Activated CD8-positive, alpha-beta T cell treated with anti-CD3 and anti-CD28 coated beads, Interleukin-2, amount 10 ng/mL, durations not matched to agents 7 days and 5 days (primary cell): ENCODE results near the gene KIF22. TPM values are rescaled to one million over a fixed set of nuclear protein-coding genes. Genes with fewer than 3 reads are reported as not detected.
A peak's percentile ranks its signal among the peaks of the same experiment; 100 is the strongest.

Experiments used
- ATAC-seq: fragments of 150-1000 bp; cut with Tn5 transposase; one replicate; pipeline ENCODE4 v1.10.0; 2021; ENCODE audit warnings: moderate library complexity
- CTCF ChIA-PET: fragments of 350-600 bp; sonication (Branson Sonifier 250); formaldehyde crosslinking; loops from one replicate; lab custom pipeline; 2021; ENCODE audit warnings: antibody characterized with exemption; lab: Charles Lee
- POLR2A ChIA-PET: fragments of 350-600 bp; sonication (Branson Sonifier 250); formaldehyde crosslinking; loops from one replicate; lab custom pipeline; 2021; ENCODE audit warnings: antibody characterized with exemption; lab: Charles Lee
- DNase-seq: peaks from one replicate; pipeline ENCODE4 v3.0.0-alpha.2; 2020
- H3K27ac Mint-ChIP-seq: one replicate; pipeline ENCODE4 v1.8.0; 2021; ENCODE audit warnings: mild to moderate bottlenecking, mixed read lengths
- H3K27me3 Mint-ChIP-seq: one replicate; pipeline ENCODE4 v1.8.0; 2021; ENCODE audit warnings: low read depth, mixed read lengths
- H3K36me3 Mint-ChIP-seq: one replicate; pipeline ENCODE4 v1.8.0; 2021; ENCODE audit warnings: low read depth, mixed read lengths
- H3K4me1 Mint-ChIP-seq: one replicate; pipeline ENCODE4 v1.8.0; 2021; ENCODE audit warnings: low read depth, mixed read lengths
- H3K4me3 Mint-ChIP-seq: one replicate; pipeline ENCODE4 v1.8.0; 2021; ENCODE audit warnings: mild to moderate bottlenecking, mixed read lengths
- H3K9me3 Mint-ChIP-seq: one replicate; pipeline ENCODE4 v1.8.0; 2022; ENCODE audit warnings: mixed read lengths; ENCODE audit not compliant: insufficient read depth
- total RNA-seq, 2 experiments: library from RNA; stranded (reverse); gene quantifications; one replicate each; pipeline ENCODE4 v1.2.3, GENCODE V29; 2021

KIF22 gene
- total RNA-seq, 2 experiments from 2014 or later: 229 to 233 TPM

DNA sequence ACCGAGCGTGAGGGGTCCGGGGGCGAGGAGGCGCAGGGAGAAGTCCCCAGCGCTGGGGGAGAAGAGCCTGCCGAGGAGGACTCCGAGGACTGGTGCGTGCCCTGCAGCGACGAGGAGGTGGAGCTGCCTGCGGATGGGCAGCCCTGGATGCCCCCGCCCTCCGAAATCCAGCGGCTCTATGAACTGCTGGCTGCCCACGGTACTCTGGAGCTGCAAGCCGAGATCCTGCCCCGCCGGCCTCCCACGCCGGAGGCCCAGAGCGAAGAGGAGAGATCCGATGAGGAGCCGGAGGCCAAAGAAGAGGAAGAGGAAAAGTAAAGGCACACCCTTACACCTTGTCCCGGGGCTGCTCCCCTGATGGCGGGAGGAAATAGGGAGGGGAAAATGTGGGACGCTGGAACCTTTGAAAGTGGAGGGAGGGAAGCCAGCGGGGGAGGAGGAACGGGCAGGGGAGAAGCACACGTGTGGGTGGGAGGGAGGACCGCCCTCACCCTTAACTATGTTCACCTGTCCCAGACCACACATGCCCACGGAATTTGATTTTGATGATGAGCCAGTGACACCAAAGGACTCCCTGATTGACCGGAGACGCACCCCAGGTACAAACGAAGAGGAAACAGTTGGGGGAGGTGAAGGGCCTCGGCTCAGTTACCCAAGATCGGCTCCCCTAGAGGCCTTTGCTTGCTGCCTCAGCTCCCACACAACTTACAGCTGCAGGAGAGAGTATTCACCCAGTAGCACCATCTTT lies 26.3 kb downstream of the KIF22 start:
- Mint-ChIP-seq H3K4me3 (peak overlapping the region; percentile 98), H3K9me3 (no peaks in the 10 kb centered on the region), H3K36me3 (peaks cover 41% of the 10 kb centered on the region), H3K27me3 (peaks cover 5% of the 10 kb centered on the region), H3K4me1 (peaks cover 69% of the 10 kb centered on the region), H3K27ac (peak overlapping the region; percentile 92)
- ChIA-PET POLR2A (interaction anchor here (0.7 to 2.3 kb wide), 9 partner anchors 9 to 368 kb away, joined by 3 to 24 read pairs (median 9); partner anchors contain the start of genes KCTD13, KIF22 and MAZ), CTCF (interaction anchor here (0.6 to 8.0 kb wide), 25 partner anchors 9 to 238 kb away, joined by 3 to 106 read pairs (median 5); partner anchors contain the start of genes KCTD13, KIF22 and MAZ)
- ATAC-seq (peak; percentile 46), DNase-seq (peak; percentile 84)

DNA sequence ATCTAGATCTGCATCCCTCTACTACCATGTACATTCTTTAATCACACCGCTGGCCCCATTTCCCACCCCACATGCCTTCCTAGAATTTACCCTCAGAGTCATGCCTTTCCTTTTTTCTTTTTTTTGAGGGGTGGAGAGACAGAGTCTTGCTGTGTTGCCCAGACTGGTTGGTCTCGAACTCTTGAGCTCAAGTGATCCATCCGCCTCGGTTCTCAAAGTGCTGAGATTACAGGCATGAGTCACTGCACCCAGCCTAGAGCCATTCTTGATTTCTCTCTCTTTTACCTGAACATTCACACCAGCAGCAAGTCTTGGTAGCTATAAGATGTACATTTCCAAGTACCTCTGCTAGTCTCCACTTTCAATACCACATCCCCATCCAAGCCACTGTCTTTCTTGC lies 27.5 kb downstream of the KIF22 start:
- Mint-ChIP-seq H3K36me3 (peaks cover 47% of the 10 kb centered on the region), H3K4me1 (peaks cover 71% of the 10 kb centered on the region), H3K27me3 (no peaks in the 10 kb centered on the region), H3K4me3 (peak overlapping the region; percentile 98), H3K9me3 (no peaks in the 10 kb centered on the region), H3K27ac (peak overlapping the region; percentile 83)
- DNase-seq: no peak
- ATAC-seq: no peak
- POLR2A ChIA-PET: interaction anchor here (1.3 to 4.1 kb wide), 4 partner anchors 9 to 109 kb away, joined by 4 to 29 read pairs (median 7); no protein-coding TSS in a partner anchor
- CTCF ChIA-PET: interaction anchor here (1.0 to 8.0 kb wide), 8 partner anchors 9 to 180 kb away, joined by 3 to 106 read pairs (median 46); partner anchors contain the start of genes KIF22 and MAZ

DNA sequence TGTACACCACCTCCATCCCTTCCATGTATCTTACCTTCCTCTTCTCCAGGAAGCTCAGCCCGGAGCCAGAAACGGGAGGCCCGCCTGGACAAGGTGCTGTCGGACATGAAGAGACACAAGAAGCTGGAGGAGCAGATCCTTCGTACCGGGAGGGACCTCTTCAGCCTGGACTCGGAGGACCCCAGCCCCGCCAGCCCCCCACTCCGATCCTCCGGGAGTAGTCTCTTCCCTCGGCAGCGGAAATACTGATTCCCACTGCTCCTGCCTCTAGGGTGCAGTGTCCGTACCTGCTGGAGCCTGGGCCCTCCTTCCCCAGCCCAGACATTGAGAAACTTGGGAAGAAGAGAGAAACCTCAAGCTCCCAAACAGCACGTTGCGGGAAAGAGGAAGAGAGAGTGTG lies 29.0 kb downstream of the KIF22 start:
- Mint-ChIP-seq H3K36me3 (peaks cover 47% of the 10 kb centered on the region), H3K27me3 (no peaks in the 10 kb centered on the region), H3K27ac (peak overlapping the region; percentile 89), H3K4me3 (peak overlapping the region; percentile 97), H3K9me3 (no peaks in the 10 kb centered on the region), H3K4me1 (peaks cover 70% of the 10 kb centered on the region)
- ATAC-seq: no peak
- no peak for DNase-seq
- ChIA-PET POLR2A (interaction anchor here (0.8 to 4.1 kb wide), 5 partner anchors 8 to 29 kb away, joined by 3 to 29 read pairs (median 5); partner anchors contain the start of genes MAZ and PRRT2), CTCF (interaction anchor here (0.7 to 8.0 kb wide), 7 partner anchors 11 to 176 kb away, joined by 3 to 106 read pairs (median 5); partner anchors contain the start of genes HIRIP3, INO80E and KIF22)

DNA sequence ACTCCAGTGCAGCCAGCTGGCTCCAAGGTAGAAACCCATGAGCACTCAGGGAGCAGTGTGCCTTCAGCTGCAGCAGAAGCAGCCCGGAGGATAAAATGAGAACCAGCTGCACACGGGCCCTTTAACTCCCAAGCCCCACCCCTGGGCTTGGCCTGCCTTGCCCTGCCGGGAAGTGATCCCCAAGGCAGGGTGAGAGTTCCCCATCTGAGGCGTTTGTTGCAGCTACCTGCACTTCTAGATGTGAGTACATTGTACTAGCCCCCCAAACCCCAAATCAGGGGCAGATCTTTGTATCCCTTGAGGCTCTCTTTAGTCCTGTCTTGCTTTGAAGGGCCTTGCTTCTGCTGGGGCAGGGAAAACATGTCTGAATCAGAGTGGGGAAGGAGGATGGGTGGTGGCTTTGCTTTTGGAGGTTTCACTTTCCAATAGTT lies 29.7 kb downstream of the KIF22 start, which contains the start of gene MVP:
Gene MVP, plus strand, starts transcription at position 192 of the 431 bp plus-strand sequence. CDS start 10,088 bp downstream, outside the sequence.
- DNase-seq (peak; percentile 68), ATAC-seq (peak; percentile 14)
- Mint-ChIP-seq H3K27me3 (no peaks in the 10 kb centered on the region), H3K4me3 (peak within 1 kb of the TSS; percentile 97), H3K36me3 (peaks cover 52% of the 10 kb centered on the region), H3K9me3 (no peaks in the 10 kb centered on the region), H3K27ac (peak within 1 kb of the TSS; percentile 89), H3K4me1 (peaks cover 70% of the 10 kb centered on the region)
- POLR2A ChIA-PET: interaction anchor here (0.8 to 4.1 kb wide), 9 partner anchors 9 to 106 kb away, joined by 3 to 29 read pairs (median 5); partner anchors contain the start of genes KCTD13, KIF22 and PRRT2
- CTCF ChIA-PET: interaction anchor here (0.7 to 8.0 kb wide), 11 partner anchors 12 to 235 kb away, joined by 3 to 106 read pairs (median 5); partner anchors contain the start of genes HIRIP3, INO80E, KIF22 and TAOK2

DNA sequence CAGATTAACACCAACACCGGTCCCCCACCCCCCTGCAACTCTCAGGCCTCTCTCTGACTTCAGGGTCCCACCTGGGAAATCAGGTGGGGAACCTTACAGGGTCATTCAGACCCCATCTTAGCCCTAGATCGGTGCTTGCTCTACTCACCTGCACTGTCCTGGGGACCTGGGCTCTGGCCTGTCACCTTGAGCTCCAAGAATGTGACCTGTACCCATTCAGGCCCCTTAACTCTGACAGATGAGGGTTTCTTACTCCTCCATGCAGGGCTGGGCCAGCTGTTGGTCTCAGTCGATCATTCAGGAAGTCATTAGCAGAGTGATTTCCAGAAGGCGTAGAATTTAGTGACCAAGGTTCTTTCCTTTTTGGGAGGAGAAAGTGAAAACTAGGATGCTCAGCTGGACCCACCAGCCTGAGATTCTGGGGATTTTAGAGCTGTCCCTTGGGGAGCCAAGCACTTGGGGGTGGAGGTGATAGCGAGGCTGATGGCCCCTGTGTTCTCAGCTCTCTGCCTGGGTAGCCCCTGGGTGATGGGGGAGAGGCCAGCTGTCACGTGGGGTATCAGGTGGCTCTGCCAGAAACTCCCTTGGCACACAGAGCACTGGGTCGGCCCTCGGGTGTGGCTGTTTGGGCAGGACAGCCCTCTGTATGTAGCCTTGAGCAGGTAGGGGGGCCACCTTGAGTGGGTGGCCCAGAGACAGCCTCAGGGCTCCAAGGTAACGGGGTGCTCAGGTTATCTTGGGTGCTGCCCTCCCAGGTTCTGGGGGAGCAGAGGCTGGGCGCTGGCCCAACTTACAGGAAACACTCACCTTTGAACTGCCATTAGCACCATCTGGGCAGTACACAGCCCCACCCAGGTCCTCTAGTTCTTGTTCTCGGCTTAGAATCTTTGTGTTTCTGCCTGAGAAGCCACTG lies 30.4 kb downstream of the KIF22 start:
- peak; percentile 67 for DNase-seq
- H3K9me3 Mint-ChIP-seq: no peaks in the 10 kb centered on the region
- H3K36me3 Mint-ChIP-seq: peaks cover 53% of the 10 kb centered on the region
- H3K27ac Mint-ChIP-seq: peak overlapping the region; percentile 89
- peak; percentile 6 for ATAC-seq
- CTCF ChIA-PET: interaction anchor here (1.1 to 8.0 kb wide), 11 partner anchors 13 to 235 kb away, joined by 3 to 106 read pairs (median 5); partner anchors contain the start of genes KIF22 and TAOK2
- H3K4me1 Mint-ChIP-seq: peaks cover 74% of the 10 kb centered on the region
- H3K27me3 Mint-ChIP-seq: no peaks in the 10 kb centered on the region
- H3K4me3 Mint-ChIP-seq: peak overlapping the region; percentile 97
- POLR2A ChIA-PET: interaction anchor here (1.0 to 4.1 kb wide), 7 partner anchors 8 to 105 kb away, joined by 3 to 29 read pairs (median 7); partner anchors contain the start of genes KCTD13 and KIF22

DNA sequence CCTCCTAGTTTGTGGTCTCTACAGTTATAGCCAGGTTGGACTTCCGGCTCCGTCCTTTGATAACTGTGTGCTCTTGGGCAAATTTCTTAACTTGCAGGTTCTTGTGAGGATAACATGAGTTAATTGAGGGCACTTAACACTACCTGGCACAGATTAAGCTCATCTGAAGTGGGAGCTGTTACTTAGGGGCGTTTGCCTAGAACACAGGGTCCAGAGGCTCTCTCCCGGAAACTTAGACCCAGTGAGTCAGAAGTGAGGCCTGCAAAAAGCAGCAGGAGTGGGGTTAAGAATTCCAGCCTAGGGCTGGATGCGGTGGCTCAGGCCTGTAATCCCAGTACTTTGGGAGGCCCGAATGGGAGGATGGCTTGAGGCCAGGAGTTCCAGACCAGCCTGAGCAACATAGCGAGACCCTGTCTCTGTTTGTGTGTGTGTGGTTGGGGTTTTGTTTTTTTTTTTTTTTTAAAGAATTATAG lies 31.1 kb downstream of the KIF22 start:
- H3K9me3 Mint-ChIP-seq: no peaks in the 10 kb centered on the region
- peak overlapping the region; percentile 97 for H3K4me3 Mint-ChIP-seq
- no peak for ATAC-seq
- peaks cover 52% of the 10 kb centered on the region for H3K36me3 Mint-ChIP-seq
- POLR2A ChIA-PET: interaction anchor here (1.6 to 4.1 kb wide), 4 partner anchors 14 to 32 kb away, joined by 4 to 29 read pairs (median 11); partner anchors contain the start of gene KIF22
- DNase-seq: no peak
- H3K27me3 Mint-ChIP-seq: no peaks in the 10 kb centered on the region
- peak overlapping the region; percentile 89 for H3K27ac Mint-ChIP-seq
- CTCF ChIA-PET: interaction anchor here (1.2 to 8.0 kb wide), 6 partner anchors 14 to 121 kb away, joined by 3 to 106 read pairs (median 11); partner anchors contain the start of gene KIF22
- H3K4me1 Mint-ChIP-seq: peaks cover 78% of the 10 kb centered on the region

DNA sequence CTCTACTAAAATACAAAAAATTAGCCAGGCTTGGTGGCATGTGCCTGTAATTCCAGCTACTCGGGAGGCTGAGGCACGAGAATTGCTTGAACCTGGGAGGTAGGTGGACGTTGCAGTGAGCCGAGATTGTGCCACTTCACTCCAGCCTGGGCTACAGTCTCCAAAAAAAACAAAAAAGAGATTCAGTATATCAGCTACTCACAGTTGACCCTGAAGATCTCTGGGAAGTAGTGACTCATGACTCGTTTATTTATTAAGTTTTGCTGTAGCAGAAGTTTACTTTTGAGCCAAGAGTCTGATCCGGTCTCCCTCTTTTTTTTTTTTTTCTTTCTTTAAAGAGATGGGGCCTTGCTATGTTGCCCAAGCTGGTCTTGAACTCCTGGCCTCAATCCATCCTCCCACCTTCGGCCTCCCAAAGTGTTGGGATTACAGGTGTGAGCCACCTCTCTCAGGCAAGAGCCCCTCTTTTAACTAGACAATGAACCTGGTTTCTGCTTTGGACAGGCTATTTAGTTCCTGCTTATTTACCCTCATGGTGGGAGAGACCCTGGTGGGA lies 34.1 kb downstream of the KIF22 start:
- DNase-seq (no peak), ATAC-seq (no peak)
- no peak overlapping the region for H3K4me3 Mint-ChIP-seq
- no peaks in the 10 kb centered on the region for H3K27me3 Mint-ChIP-seq
- CTCF ChIA-PET: interaction anchor here (0.7 to 6.4 kb wide), 3 partner anchors 8 to 53 kb away, joined by 3 to 55 read pairs (median 13); partner anchors contain the start of gene PAGR1
- peaks cover 34% of the 10 kb centered on the region for H3K36me3 Mint-ChIP-seq
- peak overlapping the region; percentile 74 for H3K27ac Mint-ChIP-seq
- POLR2A ChIA-PET: interaction anchor here (0.6 to 1.9 kb wide), 4 partner anchors 17 to 673 kb away, joined by 3 to 9 read pairs (median 4); no protein-coding TSS in a partner anchor
- peaks cover 67% of the 10 kb centered on the region for H3K4me1 Mint-ChIP-seq
- no peaks in the 10 kb centered on the region for H3K9me3 Mint-ChIP-seq

DNA sequence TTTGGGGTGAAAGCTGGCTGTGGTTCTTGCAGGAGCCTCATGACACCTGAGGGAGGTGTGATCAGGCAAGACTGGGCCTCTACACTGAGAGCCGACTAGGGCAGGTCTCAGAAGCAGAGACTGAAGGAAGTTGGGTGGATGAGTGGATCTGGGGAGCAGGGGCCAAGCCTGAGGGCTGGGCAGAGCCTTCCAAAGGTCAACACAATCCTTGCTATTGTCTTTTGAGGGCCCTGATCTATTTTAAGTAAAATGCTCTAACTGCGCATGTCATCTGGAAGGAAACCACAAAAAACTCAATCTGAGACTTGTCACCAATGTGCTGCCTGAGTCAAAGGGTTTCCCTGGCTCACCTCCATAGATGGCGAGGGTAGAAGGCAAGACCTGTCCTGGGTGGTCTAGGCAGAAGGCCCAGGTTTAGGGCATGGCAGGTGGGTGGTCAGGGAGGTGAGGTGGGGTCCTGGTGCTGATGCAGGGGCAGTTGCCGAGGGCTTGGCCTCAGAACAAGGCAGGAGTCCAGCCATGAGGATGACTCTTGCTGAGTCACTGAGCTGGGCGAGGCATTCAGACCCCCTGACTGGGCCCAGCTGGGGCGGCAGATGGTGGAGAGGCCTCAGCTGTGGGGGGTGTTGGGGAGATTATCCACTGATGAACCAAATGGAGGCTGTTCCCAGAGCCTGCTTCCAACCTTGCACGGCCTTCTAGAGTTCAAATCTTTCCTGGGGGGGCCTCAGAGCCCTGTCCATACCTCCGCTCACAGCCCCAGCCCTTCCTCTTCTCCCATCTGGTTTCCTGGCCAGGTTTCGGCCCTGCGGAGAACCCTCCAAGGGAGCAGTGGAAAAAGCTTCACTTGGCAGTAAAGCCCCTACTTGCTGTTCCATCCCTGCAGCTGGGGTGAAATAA lies 34.8 kb downstream of the KIF22 start:
- POLR2A ChIA-PET: interaction anchor here (0.9 to 2.5 kb wide), 4 partner anchors 8 to 125 kb away, joined by 3 to 9 read pairs (median 6); partner anchors contain the start of gene PAGR1
- Mint-ChIP-seq H3K4me3 (peak overlapping the region; percentile 13), H3K9me3 (no peaks in the 10 kb centered on the region), H3K36me3 (peaks cover 30% of the 10 kb centered on the region), H3K27ac (peak overlapping the region; percentile 74), H3K4me1 (peaks cover 62% of the 10 kb centered on the region), H3K27me3 (no peaks in the 10 kb centered on the region)
- ATAC-seq (peak; percentile 35), DNase-seq (peak; percentile 62)
- CTCF ChIA-PET: interaction anchor here (0.6 to 6.4 kb wide), 6 partner anchors 9 to 123 kb away, joined by 3 to 55 read pairs (median 6); partner anchors contain the start of gene PAGR1

DNA sequence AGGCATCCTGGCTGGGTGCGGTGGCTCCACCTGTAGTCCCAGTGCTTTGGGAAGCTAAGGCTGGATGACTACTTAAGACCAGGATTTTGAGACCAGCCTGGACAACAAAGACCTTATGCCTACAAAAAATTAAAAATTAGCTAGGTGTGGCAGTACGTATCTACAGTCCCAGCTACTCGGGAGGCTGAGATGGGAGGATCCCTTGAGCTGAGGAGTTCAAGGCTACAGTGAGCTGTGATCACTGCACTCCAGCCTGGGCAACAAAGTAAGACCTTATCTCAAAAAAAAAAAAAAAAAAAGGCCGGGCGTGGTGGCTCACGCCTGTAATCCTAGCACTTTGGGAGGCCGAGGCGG lies 35.8 kb downstream of the KIF22 start:
- ChIA-PET POLR2A (interaction anchor here (0.8 to 2.5 kb wide), 8 partner anchors 9 to 142 kb away, joined by 3 to 9 read pairs (median 5); partner anchors contain the start of genes KCTD13, PAGR1 and PRRT2), CTCF (interaction anchor here (0.9 to 6.4 kb wide), 6 partner anchors 9 to 124 kb away, joined by 3 to 55 read pairs (median 6); partner anchors contain the start of genes KIF22 and PAGR1)
- peak overlapping the region; percentile 63 for H3K4me3 Mint-ChIP-seq
- no peak for ATAC-seq
- peaks cover 56% of the 10 kb centered on the region for H3K4me1 Mint-ChIP-seq
- DNase-seq: no peak
- peaks cover 29% of the 10 kb centered on the region for H3K36me3 Mint-ChIP-seq
- no peaks in the 10 kb centered on the region for H3K9me3 Mint-ChIP-seq
- H3K27me3 Mint-ChIP-seq: no peaks in the 10 kb centered on the region
- no peak overlapping the region for H3K27ac Mint-ChIP-seq
